Activated CD4-positive, alpha-beta T cell treated with anti-CD3 and anti-CD28 coated beads, Interleukin-2, amount 10 ng/mL, durations not matched to agents 24 days and 14 days (primary cell): ENCODE data around the gene ALOXE3. TPM values are rescaled to one million over a fixed set of nuclear protein-coding genes. Genes with fewer than 3 reads are reported as not detected.

Experiments used
- DNase-seq: peaks from one replicate; pipeline ENCODE4 v3.0.0; 2022
- H3K27ac Mint-ChIP-seq: one replicate; pipeline ENCODE4 v1.8.0; 2022; ENCODE audit warnings: mild to moderate bottlenecking, mixed read lengths
- H3K27me3 Mint-ChIP-seq: one replicate; pipeline ENCODE4 v1.8.0; 2022; ENCODE audit warnings: mixed read lengths
- H3K36me3 Mint-ChIP-seq: one replicate; pipeline ENCODE4 v1.8.0; 2022; ENCODE audit warnings: low read depth, mild to moderate bottlenecking, mixed read lengths
- H3K4me1 Mint-ChIP-seq: one replicate; pipeline ENCODE4 v1.8.0; 2021; ENCODE audit warnings: mixed read lengths
- H3K4me3 Mint-ChIP-seq: one replicate; pipeline ENCODE4 v1.8.0; 2022; ENCODE audit warnings: mild to moderate bottlenecking, moderate library complexity, mixed read lengths
- H3K9me3 Mint-ChIP-seq: one replicate; pipeline ENCODE4 v1.8.0; 2021; ENCODE audit warnings: mixed read lengths
- intact Hi-C: fragments of 100-400 bp; cut with micrococcal nuclease; formaldehyde crosslinking; loops from one replicate; pipeline ENCODE4 v1.15.1; 2023
- total RNA-seq: library from RNA; stranded (reverse); gene quantifications from 2 replicates; pipeline ENCODE4 v1.2.3, GENCODE V29; 2022

ALOXE3 gene
- total RNA-seq, 1 donor from 2014 or later, result not detected

- no peaks in the 10 kb centered on the region for H3K9me3 Mint-ChIP-seq
- no peak overlapping the region for H3K4me3 Mint-ChIP-seq
- no peak overlapping the region for H3K27ac Mint-ChIP-seq
- DNase-seq, result no peak
- peaks cover 11% of the 10 kb centered on the region for H3K4me1 Mint-ChIP-seq
- peaks cover 13% of the 10 kb centered on the region for H3K27me3 Mint-ChIP-seq
- no peaks in the 10 kb centered on the region for H3K36me3 Mint-ChIP-seq
- intact Hi-C loops, result no loop called here
Observed at GRCh38 chr17:8052256-8053252, 65.8 kb downstream of the ALOXE3 start.

- H3K36me3 Mint-ChIP-seq, result no peaks in the 10 kb centered on the region
- DNase-seq, result no peak
- peaks cover 10% of the 10 kb centered on the region for H3K4me1 Mint-ChIP-seq
- no peak overlapping the region for H3K4me3 Mint-ChIP-seq
- peaks cover 7% of the 10 kb centered on the region for H3K27me3 Mint-ChIP-seq
- no peaks in the 10 kb centered on the region for H3K9me3 Mint-ChIP-seq
- H3K27ac Mint-ChIP-seq, result no peak overlapping the region
- intact Hi-C loops, result no loop called here
Observed at GRCh38 chr17:8051831-8052230, 66.5 kb downstream of the ALOXE3 start.

- Mint-ChIP-seq H3K4me1 (no peaks in the 10 kb centered on the region), H3K36me3 (no peaks in the 10 kb centered on the region), H3K9me3 (no peaks in the 10 kb centered on the region), H3K27me3 (no peaks in the 10 kb centered on the region), H3K27ac (no peak overlapping the region), H3K4me3 (no peak overlapping the region)
- no peak for DNase-seq
- intact Hi-C loops, result no loop called here
Observed at GRCh38 chr17:8048736-8049135, 69.6 kb downstream of the ALOXE3 start.

- no peaks in the 10 kb centered on the region for H3K27me3 Mint-ChIP-seq
- no peak overlapping the region for H3K4me3 Mint-ChIP-seq
- no peaks in the 10 kb centered on the region for H3K36me3 Mint-ChIP-seq
- H3K9me3 Mint-ChIP-seq, result no peaks in the 10 kb centered on the region
- H3K4me1 Mint-ChIP-seq, result no peaks in the 10 kb centered on the region
- DNase-seq, result no peak
- H3K27ac Mint-ChIP-seq, result no peak overlapping the region
- intact Hi-C loops, result no loop called here
Observed at GRCh38 chr17:8048236-8048635, 70.1 kb downstream of the ALOXE3 start.

GRCh38 chr17:8047769-8048110, 70.6 kb downstream of the ALOXE3 start:
- H3K27me3 Mint-ChIP-seq, result no peaks in the 10 kb centered on the region
- no peaks in the 10 kb centered on the region for H3K36me3 Mint-ChIP-seq
- H3K27ac Mint-ChIP-seq, result no peak overlapping the region
- H3K4me3 Mint-ChIP-seq, result no peak overlapping the region
- DNase-seq, result no peak
- intact Hi-C loops, result no loop called here
- H3K9me3 Mint-ChIP-seq, result no peaks in the 10 kb centered on the region
- no peaks in the 10 kb centered on the region for H3K4me1 Mint-ChIP-seq

- Mint-ChIP-seq H3K9me3 (no peaks in the 10 kb centered on the region), H3K4me1 (no peaks in the 10 kb centered on the region), H3K27me3 (no peaks in the 10 kb centered on the region), H3K36me3 (no peaks in the 10 kb centered on the region), H3K27ac (no peak overlapping the region), H3K4me3 (no peak overlapping the region)
- DNase-seq, result no peak
- intact Hi-C loops, result no loop called here
Observed at GRCh38 chr17:8046929-8047768, 71.2 kb downstream of the ALOXE3 start.

- intact Hi-C loops, result no loop called here
- Mint-ChIP-seq H3K36me3 (no peaks in the 10 kb centered on the region), H3K4me1 (no peaks in the 10 kb centered on the region), H3K4me3 (no peak overlapping the region), H3K9me3 (no peaks in the 10 kb centered on the region), H3K27ac (no peak overlapping the region), H3K27me3 (no peaks in the 10 kb centered on the region)
- no peak for DNase-seq
Observed at GRCh38 chr17:8046306-8046928, 71.9 kb downstream of the ALOXE3 start.

Other genes with a start within 250 kb of the ALOXE3 start
- 152 and 158 TPM in 2 replicates for gene CHD3, start 229.7 kb downstream of the ALOXE3 start, total RNA-seq
- gene RNF227, start 202.2 kb downstream of the ALOXE3 start, total RNA-seq, result 6.2 and 6.5 TPM in 2 replicates
- gene KCNAB3, start 188.7 kb downstream of the ALOXE3 start, total RNA-seq, result 9.7 and 12.8 TPM in 2 replicates
- 150 and 159 TPM in 2 replicates for gene TRAPPC1, start 186.6 kb downstream of the ALOXE3 start, total RNA-seq
- 52.4 and 54.5 TPM in 2 replicates for gene CNTROB, start 186.3 kb downstream of the ALOXE3 start, total RNA-seq
- not detected in 2 replicates for gene GUCY2D, start 115.9 kb downstream of the ALOXE3 start, total RNA-seq
- not detected in 2 replicates for gene ALOX15B, start 79.5 kb downstream of the ALOXE3 start, total RNA-seq
- gene ALOX12B, start 30.8 kb downstream of the ALOXE3 start, total RNA-seq, result 0.77 and 0.88 TPM in 2 replicates
- gene HES7, start 5.6 kb upstream of the ALOXE3 start, total RNA-seq, result 1.5 and 2.1 TPM in 2 replicates
- gene PER1, start 33.9 kb upstream of the ALOXE3 start, total RNA-seq, result 39.4 and 41.7 TPM in 2 replicates
- 45.1 and 49.6 TPM in 2 replicates for gene VAMP2, start 44.4 kb upstream of the ALOXE3 start, total RNA-seq
- gene TMEM107, start 57.9 kb upstream of the ALOXE3 start, total RNA-seq, result 20.9 and 21.4 TPM in 2 replicates
- 4.7 and 5.7 TPM in 2 replicates for gene BORCS6, start 71.7 kb upstream of the ALOXE3 start, total RNA-seq
- gene AURKB, start 92.1 kb upstream of the ALOXE3 start, total RNA-seq, result 92.3 and 101 TPM in 2 replicates
- gene CTC1, start 129.5 kb upstream of the ALOXE3 start, total RNA-seq, result 75.0 and 78.7 TPM in 2 replicates
- 208 and 211 TPM in 2 replicates for gene PFAS, start 130.8 kb upstream of the ALOXE3 start, total RNA-seq
- gene RANGRF, start 170.2 kb upstream of the ALOXE3 start, total RNA-seq, result 57.5 and 66.3 TPM in 2 replicates
- 5.4 and 6.8 TPM in 2 replicates for gene SLC25A35, start 176.9 kb upstream of the ALOXE3 start, total RNA-seq
- gene ARHGEF15, start 191.7 kb upstream of the ALOXE3 start, total RNA-seq, result not detected in 2 replicates
- not detected in 2 replicates for gene ODF4, start 221.3 kb upstream of the ALOXE3 start, total RNA-seq